ENCODE measurements around the gene CLCNKA.
A peak's percentile ranks its signal among the peaks of the same experiment; 100 is the strongest.

The CLCNKA gene

GRCh38 chr1:16068356-16069270 lies 46.8 kb downstream of the CLCNKA start:
- TF ChIP-seq SUZ12 (IDR thresholded peaks at IDR 0.05; ENCODE audit: extremely low read depth, insufficient read depth, insufficient read length) (no peak), YY1 (IDR thresholded peaks at IDR 0.05; ENCODE audit: insufficient read depth, insufficient read length) (no peak), ZNF274 (IDR thresholded peaks at IDR 0.05; ENCODE audit: low read depth, low read length) (no peak)
- Histone ChIP-seq H3K27me3 (ENCODE audit: insufficient read depth, insufficient read length) (peaks cover 21% of the 10 kb centered on the region), H3K4me1 (ENCODE audit: insufficient read depth, insufficient read length) (peaks cover 30% of the 10 kb centered on the region), H3K9ac (ENCODE audit: insufficient read length, low read depth) (no peak overlapping the region), H3K4me3 (ENCODE audit: insufficient read length, low read depth) (no peak overlapping the region), H3K36me3 (ENCODE audit: insufficient read depth, insufficient read length, low read length) (no peaks in the 10 kb centered on the region), H3K9me3 (ENCODE audit: insufficient read depth, low read length) (no peaks in the 10 kb centered on the region)
- DNase-seq (ENCODE audit: low read depth, low spot score) = no peak

GRCh38 chr1:16070640-16071355 lies 49.0 kb downstream of the CLCNKA start:
- TF ChIP-seq ZNF274 (IDR thresholded peaks at IDR 0.05; ENCODE audit: low read depth, low read length) (no peak), SUZ12 (IDR thresholded peaks at IDR 0.05; ENCODE audit: extremely low read depth, insufficient read depth, insufficient read length) (no peak), YY1 (IDR thresholded peaks at IDR 0.05; ENCODE audit: insufficient read depth, insufficient read length) (no peak)
- H3K27me3 ChIP-seq (ENCODE audit: insufficient read depth, insufficient read length) = peaks cover 31% of the 10 kb centered on the region
- no peak overlapping the region for H3K9ac ChIP-seq (ENCODE audit: insufficient read length, low read depth)
- no peak overlapping the region for H3K4me3 ChIP-seq (ENCODE audit: insufficient read length, low read depth)
- no peaks in the 10 kb centered on the region for H3K36me3 ChIP-seq (ENCODE audit: insufficient read depth, insufficient read length, low read length)
- no peaks in the 10 kb centered on the region for H3K9me3 ChIP-seq (ENCODE audit: insufficient read depth, low read length)
- no peak for DNase-seq (ENCODE audit: low read depth, low spot score)
- peaks cover 22% of the 10 kb centered on the region for H3K4me1 ChIP-seq (ENCODE audit: insufficient read depth, insufficient read length)

DNA sequence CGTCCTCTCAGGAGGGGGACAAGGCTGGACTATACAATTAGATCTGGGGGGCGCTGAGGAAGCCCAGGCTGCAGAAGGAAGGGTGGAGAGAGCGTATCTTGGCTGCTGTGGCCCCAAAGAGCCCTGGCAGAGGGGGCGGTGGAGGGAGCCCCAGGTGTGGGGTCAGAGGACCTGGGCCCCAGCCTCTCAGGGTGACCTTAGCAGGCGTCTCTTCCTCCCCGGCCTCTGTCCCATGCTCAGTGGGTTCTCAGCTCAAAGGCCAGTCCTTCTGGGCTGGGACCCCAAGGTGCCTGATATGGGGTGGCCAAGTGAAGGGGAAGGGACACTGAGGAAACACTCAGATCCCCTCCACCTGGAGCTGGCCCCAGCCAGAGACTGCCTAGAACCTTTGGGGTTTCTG lies 49.8 kb downstream of the CLCNKA start:
- H3K9ac ChIP-seq (ENCODE audit: insufficient read length, low read depth) = no peak overlapping the region
- TF ChIP-seq YY1 (IDR thresholded peaks at IDR 0.05; ENCODE audit: insufficient read depth, insufficient read length) (no peak), ZNF274 (IDR thresholded peaks at IDR 0.05; ENCODE audit: low read depth, low read length) (no peak)
- peaks cover 26% of the 10 kb centered on the region for H3K4me1 ChIP-seq (ENCODE audit: insufficient read depth, insufficient read length)
- H3K27me3 ChIP-seq (ENCODE audit: insufficient read depth, insufficient read length) = peaks cover 31% of the 10 kb centered on the region
- H3K9me3 ChIP-seq (ENCODE audit: insufficient read depth, low read length) = no peaks in the 10 kb centered on the region
- no peaks in the 10 kb centered on the region for H3K36me3 ChIP-seq (ENCODE audit: insufficient read depth, insufficient read length, low read length)
- no peak for DNase-seq (ENCODE audit: low read depth, low spot score)
- no peak overlapping the region for H3K4me3 ChIP-seq (ENCODE audit: insufficient read length, low read depth)

- H3K27me3 ChIP-seq (ENCODE audit: insufficient read depth, insufficient read length) = peaks cover 31% of the 10 kb centered on the region
- no peaks in the 10 kb centered on the region for H3K9me3 ChIP-seq (ENCODE audit: insufficient read depth, low read length)
- H3K9ac ChIP-seq (ENCODE audit: insufficient read length, low read depth) = no peak overlapping the region
- no peak overlapping the region for H3K4me3 ChIP-seq (ENCODE audit: insufficient read length, low read depth)
- no peaks in the 10 kb centered on the region for H3K36me3 ChIP-seq (ENCODE audit: insufficient read depth, insufficient read length, low read length)
- H3K4me1 ChIP-seq (ENCODE audit: insufficient read depth, insufficient read length) = peaks cover 26% of the 10 kb centered on the region
- DNase-seq (ENCODE audit: low read depth, low spot score) = no peak
- no peak for TF ChIP-seq SUZ12 (IDR thresholded peaks at IDR 0.05; ENCODE audit: extremely low read depth, insufficient read depth, insufficient read length)
- TF ChIP-seq ZNF274 (IDR thresholded peaks at IDR 0.05; ENCODE audit: low read depth, low read length) = no peak
- no peak for TF ChIP-seq YY1 (IDR thresholded peaks at IDR 0.05; ENCODE audit: insufficient read depth, insufficient read length)
These were observed 50.3 kb downstream of the CLCNKA start for GRCh38 chr1:16072095-16072494.

DNA sequence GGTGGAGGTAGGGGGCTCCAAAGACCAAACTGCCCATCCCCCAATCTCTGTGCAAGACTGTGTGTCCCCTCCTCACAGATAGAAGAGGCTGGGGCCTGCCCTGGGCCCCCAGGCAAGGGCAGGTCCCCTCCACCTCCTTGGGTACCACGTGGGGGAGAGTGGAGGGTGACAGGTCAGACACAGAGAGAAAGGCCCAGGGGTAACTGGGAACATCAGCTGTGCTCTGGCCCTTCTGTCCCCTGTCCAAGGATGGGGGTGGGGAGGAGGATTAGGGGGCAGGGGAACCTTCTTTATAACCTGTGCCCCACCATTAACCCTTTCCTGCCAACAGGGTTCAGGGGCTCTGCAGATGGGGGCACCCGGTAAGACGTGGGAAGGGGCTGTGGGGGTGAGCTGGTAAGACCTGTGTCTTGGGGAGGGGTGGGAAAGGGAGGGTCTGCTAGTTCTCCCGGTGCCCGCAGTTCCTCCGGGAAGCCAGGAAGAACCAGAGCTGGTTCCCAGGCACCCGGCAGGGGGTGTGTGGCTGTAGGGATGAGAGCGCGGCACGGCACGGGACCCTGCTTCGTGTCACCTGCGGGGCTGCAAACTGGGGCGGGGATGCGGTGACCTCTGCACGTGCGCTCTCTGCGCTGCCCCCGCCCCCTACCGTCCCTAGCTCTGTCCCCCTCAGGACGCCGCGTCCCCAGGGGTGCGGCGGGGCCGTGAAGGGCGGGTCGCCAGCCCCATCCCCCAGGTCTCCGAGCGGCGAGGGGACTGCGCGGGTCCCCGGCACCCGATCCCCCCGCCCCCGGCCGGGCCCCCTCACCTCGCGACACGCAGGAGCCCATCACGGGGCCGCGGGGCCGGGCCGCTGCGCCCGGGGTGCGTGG lies 51.0 kb downstream of the CLCNKA start:
- Histone ChIP-seq H3K27me3 (ENCODE audit: insufficient read depth, insufficient read length) (peaks cover 31% of the 10 kb centered on the region), H3K4me1 (ENCODE audit: insufficient read depth, insufficient read length) (peaks cover 26% of the 10 kb centered on the region), H3K4me3 (ENCODE audit: insufficient read length, low read depth) (peak overlapping the region; percentile 30), H3K9ac (ENCODE audit: insufficient read length, low read depth) (peak overlapping the region; percentile 57), H3K9me3 (ENCODE audit: insufficient read depth, low read length) (no peaks in the 10 kb centered on the region), H3K36me3 (ENCODE audit: insufficient read depth, insufficient read length, low read length) (no peaks in the 10 kb centered on the region)
- no peak for TF ChIP-seq YY1 (IDR thresholded peaks at IDR 0.05; ENCODE audit: insufficient read depth, insufficient read length)
- no peak for TF ChIP-seq SUZ12 (IDR thresholded peaks at IDR 0.05; ENCODE audit: extremely low read depth, insufficient read depth, insufficient read length)
- TF ChIP-seq ZNF274 (IDR thresholded peaks at IDR 0.05; ENCODE audit: low read depth, low read length) = no peak
- DNase-seq (ENCODE audit: low read depth, low spot score) = no peak

- Histone ChIP-seq H3K27me3 (ENCODE audit: insufficient read depth, insufficient read length) (peaks cover 31% of the 10 kb centered on the region), H3K36me3 (ENCODE audit: insufficient read depth, insufficient read length, low read length) (no peaks in the 10 kb centered on the region), H3K4me1 (ENCODE audit: insufficient read depth, insufficient read length) (peaks cover 22% of the 10 kb centered on the region), H3K9ac (ENCODE audit: insufficient read length, low read depth) (peak within 1 kb of the TSS; percentile 57), H3K9me3 (ENCODE audit: insufficient read depth, low read length) (no peaks in the 10 kb centered on the region), H3K4me3 (ENCODE audit: insufficient read length, low read depth) (peak within 1 kb of the TSS; percentile 30)
- no peak for DNase-seq (ENCODE audit: low read depth, low spot score)
- TF ChIP-seq SUZ12 (IDR thresholded peaks at IDR 0.05; ENCODE audit: extremely low read depth, insufficient read depth, insufficient read length) (no peak), ZNF274 (IDR thresholded peaks at IDR 0.05; ENCODE audit: low read depth, low read length) (no peak), YY1 (IDR thresholded peaks at IDR 0.05; ENCODE audit: insufficient read depth, insufficient read length) (no peak)
These were observed 51.8 kb downstream of the CLCNKA start, which contains the start of gene FAM131C for GRCh38 chr1:16073490-16074119. Gene FAM131C, minus strand, starts transcription at chr1:16073651. Its CDS starts 209 bp downstream, at chr1:16073442.
